Psoas muscle (tissue), 8 donors: Measurements from ENCODE around the gene ZNF486. TPM values are rescaled to one million over a fixed set of nuclear protein-coding genes. Genes with fewer than 3 reads are reported as not detected.
"Not testable (repeated sequence)": the region's sequence is repeated elsewhere in the genome, so short reads cannot be mapped to it uniquely, and the experiment has no call there.

Source experiments
- ATAC-seq, 4 donors: fragments of 200-7000 bp; cut with Tn5 transposase; one replicate each; pipeline ENCODE4 v1.9.1; 2020; ENCODE audit warnings: moderate library complexity in 3 of 4, mild to moderate bottlenecking in 2 of 4
- DNase-seq, 2 donors: peaks; one replicate each; pipeline ENCODE4 v3.0.0-alpha.2; 2020
- H3K27ac ChIP-seq: fragments of 200-600 bp; one replicate; pipeline ENCODE4 v1.8.0; 2022
- H3K27me3 ChIP-seq, 3 donors: fragments of 200-600 bp in 1 of 3; one replicate each; pipeline versions ENCODE4 v1.6.1 to v1.8.0; 2013 to 2022; ENCODE audit warnings: low read length in 2 of 3, mild to moderate bottlenecking in 2 of 3, moderate library complexity in 1 of 3; ENCODE audit not compliant: insufficient read depth in 3 of 3
- H3K36me3 ChIP-seq, 2 donors: fragments of 200-600 bp in 1 of 2; one replicate each; pipeline versions ENCODE4 v1.6.1 to v1.8.0; 2013 to 2022; ENCODE audit warnings: low read depth in 1 of 2, mild to moderate bottlenecking in 1 of 2, moderate library complexity in 1 of 2; ENCODE audit not compliant: insufficient read depth in 1 of 2
- H3K4me1 ChIP-seq: fragments of 200-600 bp; one replicate; pipeline ENCODE4 v1.8.0; 2022
- H3K4me3 ChIP-seq: fragments of 200-600 bp; one replicate; pipeline ENCODE4 v1.8.0; 2022; ENCODE audit warnings: mild to moderate bottlenecking
- H3K9me3 ChIP-seq: fragments of 200-600 bp; one replicate; pipeline ENCODE4 v1.8.0; 2022
- WGBS, 3 donors: extraction: QIAGEN DNeasy Blood & Tissue Kit; methylation state at CpG; one replicate each; pipeline versions ENCODE4 v1.1.6 to v1.1.7; 2013; 5-methylcytosine and 5-hydroxymethylcytosine counted together
- intact Hi-C, 2 donors: fragments of 100-400 bp; cut with DNase I; formaldehyde crosslinking; loops; one replicate each; pipeline versions ENCODE4 v1.11.0 to v1.14.2; 2022
- polyA plus RNA-seq, 3 donors: library from polyadenylated mRNA; stranded (reverse); fragments of 200-250 nt; gene quantifications; one replicate each; pipeline ENCODE4 v1.2.3, GENCODE V29; 2013
- total RNA-seq, 4 donors: library from RNA; stranded (reverse); fragmentation: NEBNext Ultra II Directional in 2 of 4; extraction: Animal tissue kit (Norgen Biotek cat#: 25700) in 2 of 4; gene quantifications; one replicate each; pipeline versions ENCODE4 v1.2.1 to v1.2.4, GENCODE V29; 2021 to 2023
- TF ChIP-seq, protein P1 (sequence below): fragments of 200-600 bp; IDR thresholded peaks from one replicate; pipeline ENCODE4 v1.8.0; 2022; ENCODE audit warnings: antibody characterized with exemption
- donor health status: healthy with polysubstance abuse.
- donor health status: DM: no; HTN: no; CAD: no; lungs with moderate emphysema.
- donor health status: Bipolar disorder and iron deficiency.
- donor health status: healthy.
- donor health status: DM: yes; HTN: yes; CAD: no.
- donor health status: DM: no; HTN: no; CAD: no.
- donor health status: DM: no; HTN: no; CAD: no.
- donor health status: DM: yes; HTN: yes; CAD: no.

Gene ZNF486
- total and polyA plus RNA-seq, 7 donors: 0.17 to 1.2 (median 0.57) TPM

DNA sequence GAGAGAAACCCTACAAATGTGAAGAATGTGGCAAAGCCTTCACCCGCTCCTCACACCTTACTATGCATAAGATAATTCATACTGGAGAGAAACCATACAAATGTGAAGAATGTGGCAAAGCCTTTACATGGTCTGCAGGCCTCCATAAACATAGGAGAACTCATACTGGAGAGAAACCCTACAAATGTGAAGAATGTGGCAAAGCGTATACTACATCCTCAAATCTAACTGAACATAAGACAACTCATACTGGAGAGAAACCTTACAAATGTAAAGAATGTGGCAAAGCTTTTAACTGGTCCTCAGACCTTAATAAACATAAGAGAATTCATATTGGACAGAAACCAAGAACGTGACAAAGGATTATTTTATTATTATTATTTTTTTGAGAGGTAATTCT is 30.7 kb downstream of the ZNF486 start:
- no peak overlapping the region for H3K4me3 ChIP-seq
- H3K9me3 ChIP-seq: peaks cover 26% of the 10 kb centered on the region
- H3K4me1 ChIP-seq: no peaks in the 10 kb centered on the region
- WGBS, 3 donors: 98 to 99% (median 99%) methylated on average over 3 of the region's 3 CpGs
- DNase-seq: no peak
- no peak overlapping the region for H3K27ac ChIP-seq
- H3K27me3 ChIP-seq: no peaks in the 10 kb centered on the region
- ATAC-seq: no peak
- peaks cover 0 to 4% of the 10 kb centered on the region in 2 donors for H3K36me3 ChIP-seq
- intact Hi-C loops: no loop called here
- TF ChIP-seq, protein P1, sequence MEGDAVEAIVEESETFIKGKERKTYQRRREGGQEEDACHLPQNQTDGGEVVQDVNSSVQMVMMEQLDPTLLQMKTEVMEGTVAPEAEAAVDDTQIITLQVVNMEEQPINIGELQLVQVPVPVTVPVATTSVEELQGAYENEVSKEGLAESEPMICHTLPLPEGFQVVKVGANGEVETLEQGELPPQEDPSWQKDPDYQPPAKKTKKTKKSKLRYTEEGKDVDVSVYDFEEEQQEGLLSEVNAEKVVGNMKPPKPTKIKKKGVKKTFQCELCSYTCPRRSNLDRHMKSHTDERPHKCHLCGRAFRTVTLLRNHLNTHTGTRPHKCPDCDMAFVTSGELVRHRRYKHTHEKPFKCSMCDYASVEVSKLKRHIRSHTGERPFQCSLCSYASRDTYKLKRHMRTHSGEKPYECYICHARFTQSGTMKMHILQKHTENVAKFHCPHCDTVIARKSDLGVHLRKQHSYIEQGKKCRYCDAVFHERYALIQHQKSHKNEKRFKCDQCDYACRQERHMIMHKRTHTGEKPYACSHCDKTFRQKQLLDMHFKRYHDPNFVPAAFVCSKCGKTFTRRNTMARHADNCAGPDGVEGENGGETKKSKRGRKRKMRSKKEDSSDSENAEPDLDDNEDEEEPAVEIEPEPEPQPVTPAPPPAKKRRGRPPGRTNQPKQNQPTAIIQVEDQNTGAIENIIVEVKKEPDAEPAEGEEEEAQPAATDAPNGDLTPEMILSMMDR: no peak

DNA sequence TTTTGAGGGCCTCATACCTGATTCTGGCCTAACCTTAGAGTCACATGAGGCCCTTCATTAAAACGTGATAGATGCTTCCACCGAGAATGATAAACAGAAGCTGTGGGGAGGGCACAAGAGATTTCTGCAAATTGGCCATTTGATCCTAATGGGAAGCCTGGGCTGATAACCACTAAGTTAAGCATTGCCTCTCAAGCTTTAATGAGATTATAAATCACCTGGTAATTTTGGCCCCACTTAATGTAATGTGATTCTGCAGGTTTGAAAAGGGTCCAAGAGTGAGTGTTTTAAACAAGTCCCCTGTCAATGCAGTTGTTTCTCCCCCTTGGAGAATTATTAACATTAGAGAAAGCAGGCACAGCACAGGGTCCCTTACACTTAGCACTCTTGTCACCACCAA is 42.0 kb downstream of the ZNF486 start:
- intact Hi-C loops: no loop called here
- TF ChIP-seq, protein P1: no peak
- ATAC-seq: no peak

DNA sequence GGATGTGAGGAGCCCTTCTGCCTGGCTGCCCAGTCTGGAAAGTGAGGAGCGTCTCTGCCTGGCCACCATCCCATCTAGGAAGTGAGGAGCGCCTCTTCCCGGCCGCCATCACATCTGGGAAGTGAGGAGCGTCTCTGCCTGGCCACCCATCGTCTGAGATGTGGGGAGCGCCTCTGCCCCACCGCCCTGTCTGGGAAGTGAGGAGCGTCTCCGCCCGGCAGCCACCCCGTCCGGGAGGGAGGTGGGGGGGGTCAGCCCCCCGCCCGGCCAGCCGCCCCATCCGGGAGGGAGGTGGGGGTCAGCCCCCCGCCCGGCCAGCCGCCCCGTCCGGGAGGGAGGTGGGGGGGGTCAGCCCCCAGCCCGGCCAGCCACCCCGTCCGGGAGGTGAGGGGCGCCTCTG is 47.4 kb downstream of the ZNF486 start:
- H3K27me3 ChIP-seq, H3K4me1 ChIP-seq, H3K9me3 ChIP-seq, H3K4me3 ChIP-seq, DNase-seq, H3K27ac ChIP-seq, intact Hi-C loops, H3K36me3 ChIP-seq, ATAC-seq: not testable (repeated sequence)
- 93 to 95% (median 94%) methylated on average over 11 to 26 of the region's 26 CpGs for WGBS, 3 donors

More for the DNA sequence above, 42.0 kb downstream of the ZNF486 start:
- no peaks in the 10 kb centered on the region for H3K9me3 ChIP-seq
- no peak overlapping the region for H3K4me3 ChIP-seq
- no peaks in the 10 kb centered on the region for H3K36me3 ChIP-seq
- DNase-seq: no peak
- 62 to 74% (median 70%) methylated on average over 2 of the region's 2 CpGs for WGBS, 3 donors
- no peak overlapping the region for H3K27ac ChIP-seq
- no peaks in the 10 kb centered on the region for H3K27me3 ChIP-seq
- no peaks in the 10 kb centered on the region for H3K4me1 ChIP-seq

DNA sequence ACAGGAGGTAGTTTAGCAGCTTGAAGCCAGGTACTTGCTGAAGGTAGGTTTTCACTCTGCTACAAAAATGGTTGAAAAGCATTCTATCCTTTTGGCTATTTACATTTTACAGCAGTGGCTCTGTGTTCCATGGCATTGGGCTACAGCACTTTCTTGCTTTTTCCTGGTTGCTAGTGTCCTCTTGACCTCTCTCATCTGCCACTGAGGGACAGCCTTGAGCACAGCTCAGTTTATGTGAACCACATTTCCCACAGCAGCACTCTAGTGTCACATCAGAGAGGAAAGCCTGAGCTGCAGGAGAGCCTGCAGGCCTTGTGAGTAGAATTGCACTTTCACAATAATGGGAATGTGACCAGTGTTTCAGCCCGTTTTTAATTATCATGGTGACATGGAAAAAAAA is 54.6 kb downstream of the ZNF486 start:
- H3K27me3 ChIP-seq, intact Hi-C loops, ATAC-seq, H3K4me1 ChIP-seq, H3K9me3 ChIP-seq, H3K4me3 ChIP-seq, H3K27ac ChIP-seq, H3K36me3 ChIP-seq, DNase-seq: not testable (repeated sequence)
- WGBS, 3 donors: 68 to 79% (median 74%) methylated on average over 1 of the region's 1 CpG

DNA sequence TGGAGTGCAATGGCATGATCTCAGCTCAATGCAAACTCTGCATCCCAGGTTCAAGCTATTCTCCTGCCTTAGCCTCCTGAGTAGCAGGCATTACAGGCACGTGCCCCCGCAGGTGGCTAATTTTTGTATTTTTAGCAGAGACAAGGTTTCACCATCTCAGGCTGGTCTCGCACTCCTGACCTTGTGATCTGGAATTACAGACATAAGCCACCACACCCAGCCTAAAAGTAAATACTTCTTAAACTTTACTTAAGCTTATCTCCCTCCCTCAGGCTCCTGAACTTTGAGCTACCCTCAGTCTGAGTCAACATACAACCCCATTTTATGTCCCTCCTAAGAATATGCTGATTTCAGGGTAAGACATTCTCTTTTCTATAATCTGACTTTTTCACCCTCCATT is 66.1 kb downstream of the ZNF486 start:
- no peak overlapping the region for H3K27ac ChIP-seq
- ATAC-seq: no peak
- WGBS, 3 donors: 97 to 99% (median 98%) methylated on average over 3 of the region's 3 CpGs
- no peaks in the 10 kb centered on the region for H3K36me3 ChIP-seq
- H3K4me1 ChIP-seq: no peaks in the 10 kb centered on the region
- H3K27me3 ChIP-seq: no peaks in the 10 kb centered on the region
- DNase-seq: no peak
- intact Hi-C loops: no loop called here
- H3K4me3 ChIP-seq: no peak overlapping the region
- peaks cover 2% of the 10 kb centered on the region for H3K9me3 ChIP-seq
- TF ChIP-seq, protein P1: no peak

DNA sequence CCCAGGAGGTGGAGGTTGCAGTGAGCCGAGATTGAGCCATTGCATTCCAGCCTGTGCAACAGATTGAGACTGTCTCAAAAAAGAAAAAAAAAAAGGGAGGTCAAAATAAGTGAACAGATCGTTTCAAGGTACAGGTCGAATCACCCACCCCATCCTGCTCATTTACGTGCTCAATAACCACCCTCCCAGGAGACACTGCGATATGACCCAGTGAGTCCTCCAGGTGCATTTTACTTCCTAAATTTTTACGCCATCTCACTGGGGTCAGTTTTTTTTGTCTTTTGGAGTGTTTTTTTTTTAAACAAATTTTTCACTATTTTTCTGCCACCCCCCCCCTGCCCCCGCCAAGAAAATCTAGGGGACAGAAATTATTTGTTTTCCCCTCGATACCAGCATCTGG is 68.1 kb downstream of the ZNF486 start:
- Histone ChIP-seq H3K9me3 (no peaks in the 10 kb centered on the region), H3K27ac (no peak overlapping the region), H3K4me3 (no peak overlapping the region), H3K36me3 (no peaks in the 10 kb centered on the region), H3K27me3 (no peaks in the 10 kb centered on the region), H3K4me1 (no peaks in the 10 kb centered on the region)
- DNase-seq (no peak), ATAC-seq (no peak)
- intact Hi-C loops: no loop called here
- 95 to 99% (median 98%) methylated on average over 8 of the region's 8 CpGs for WGBS, 3 donors
- TF ChIP-seq, protein P1: no peak
